Measurements from ENCODE around the gene USP15.
A peak's percentile ranks its signal among the peaks of the same experiment; 100 is the strongest.

USP15 gene

DNA sequence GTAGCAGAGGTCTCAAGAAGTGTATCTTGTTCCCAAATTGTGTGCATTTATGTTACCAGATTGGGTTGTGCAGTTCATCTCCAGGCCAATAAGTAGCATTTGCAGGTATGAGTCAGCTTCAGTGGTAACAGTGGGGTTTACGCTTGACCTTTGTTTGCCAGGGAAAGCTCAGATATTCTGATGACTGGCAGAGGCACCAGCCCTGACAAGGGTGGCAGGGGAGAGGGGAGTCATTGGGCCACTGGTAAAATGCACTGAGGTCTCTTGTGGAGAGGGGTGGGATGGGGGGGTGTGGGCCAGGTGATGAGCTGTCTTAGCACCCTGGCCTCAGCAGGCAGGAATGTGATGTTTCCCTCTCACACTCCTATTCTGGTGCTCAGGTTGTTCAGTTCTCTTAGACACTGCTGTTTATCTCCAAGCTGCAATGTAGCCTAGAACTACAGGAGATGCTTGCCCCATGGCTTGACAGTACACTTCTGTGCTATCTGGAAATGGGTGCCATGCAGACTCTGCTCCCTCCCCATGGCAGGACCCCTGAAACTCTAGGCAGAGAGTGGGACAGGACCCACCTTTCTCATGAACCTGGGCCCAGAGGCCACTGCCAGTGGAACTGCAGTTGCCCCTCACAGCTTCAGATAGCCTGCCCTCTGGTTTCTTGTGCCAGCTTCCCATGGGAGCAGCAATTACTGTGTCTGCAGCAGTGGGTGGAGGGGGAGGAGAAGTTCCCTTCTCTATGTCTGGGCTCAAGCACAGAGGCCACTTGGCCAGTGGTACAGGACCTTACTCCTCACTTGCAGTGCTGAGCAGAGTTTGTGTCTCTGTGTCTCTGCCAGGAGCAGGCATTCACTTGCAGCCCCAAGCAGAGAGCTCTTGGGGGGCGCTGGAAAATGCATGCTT is 31.9 kb downstream of the USP15 start (continued):
- TF ChIP-seq EGR2 (tag by site-specific recombination; IDR thresholded peaks at IDR 0.05; ENCODE audit: low read depth), result 0 out of 2 replicates have a peak, but pooled peaks have one; percentile 34
- TF ChIP-seq, protein P1, sequence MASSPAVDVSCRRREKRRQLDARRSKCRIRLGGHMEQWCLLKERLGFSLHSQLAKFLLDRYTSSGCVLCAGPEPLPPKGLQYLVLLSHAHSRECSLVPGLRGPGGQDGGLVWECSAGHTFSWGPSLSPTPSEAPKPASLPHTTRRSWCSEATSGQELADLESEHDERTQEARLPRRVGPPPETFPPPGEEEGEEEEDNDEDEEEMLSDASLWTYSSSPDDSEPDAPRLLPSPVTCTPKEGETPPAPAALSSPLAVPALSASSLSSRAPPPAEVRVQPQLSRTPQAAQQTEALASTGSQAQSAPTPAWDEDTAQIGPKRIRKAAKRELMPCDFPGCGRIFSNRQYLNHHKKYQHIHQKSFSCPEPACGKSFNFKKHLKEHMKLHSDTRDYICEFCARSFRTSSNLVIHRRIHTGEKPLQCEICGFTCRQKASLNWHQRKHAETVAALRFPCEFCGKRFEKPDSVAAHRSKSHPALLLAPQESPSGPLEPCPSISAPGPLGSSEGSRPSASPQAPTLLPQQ (tag by site-specific recombination; IDR thresholded peaks at IDR 0.05), result no peak

DNA sequence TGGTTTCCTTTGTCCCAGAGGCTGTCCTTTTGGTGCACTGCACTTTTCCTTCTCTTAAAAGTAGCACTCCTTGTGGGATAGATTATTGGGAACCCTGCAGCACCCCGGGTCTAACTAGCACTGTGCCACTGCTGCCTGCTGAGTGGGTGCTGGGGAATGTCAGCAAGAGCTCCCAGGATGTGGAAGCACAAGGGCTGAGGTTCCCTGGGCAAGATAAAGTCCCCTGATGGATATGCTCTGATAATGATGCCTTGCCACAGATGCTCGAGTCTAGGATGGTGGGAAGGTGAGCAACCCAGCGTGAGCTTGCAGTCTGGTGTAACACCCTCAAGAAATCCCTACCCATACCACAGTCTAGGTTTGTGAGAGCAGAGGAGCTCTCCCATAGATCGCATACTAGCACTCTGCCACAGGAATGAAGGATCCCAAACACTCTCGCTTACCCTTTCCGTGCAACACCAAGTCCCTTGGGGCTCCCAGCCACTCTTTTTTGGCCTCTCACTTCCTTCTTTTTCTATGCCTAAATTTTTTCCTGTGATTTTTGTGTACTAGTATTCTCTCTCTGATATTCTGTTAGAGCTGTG is 32.6 kb downstream of the USP15 start:
- Histone ChIP-seq H3K4me1 (ENCODE audit: control insufficient read depth, insufficient read depth, low read length) (peaks cover 7% of the 10 kb centered on the region; the same call in 1 of the 2 replicates), H3K36me3 (ENCODE audit: control insufficient read depth in 2 of 2, insufficient read depth in 1 of 2, low read length in 2 of 2) (peaks cover 0 to 25% of the 10 kb centered on the region in 2 experiments; a peak in 1 of 3 replicates), H3K27ac (ENCODE audit: extremely low read depth, low read depth, low read length) (no peak overlapping the region), H3K4me3 (ENCODE audit: low read depth, low read length) (no peak overlapping the region), H3K9me3 (ENCODE audit: control insufficient read depth, insufficient read depth, low read depth, low read length) (no peaks in the 10 kb centered on the region)
- POLR2A ChIA-PET, result no interaction called here
- TF ChIP-seq, protein P2, sequence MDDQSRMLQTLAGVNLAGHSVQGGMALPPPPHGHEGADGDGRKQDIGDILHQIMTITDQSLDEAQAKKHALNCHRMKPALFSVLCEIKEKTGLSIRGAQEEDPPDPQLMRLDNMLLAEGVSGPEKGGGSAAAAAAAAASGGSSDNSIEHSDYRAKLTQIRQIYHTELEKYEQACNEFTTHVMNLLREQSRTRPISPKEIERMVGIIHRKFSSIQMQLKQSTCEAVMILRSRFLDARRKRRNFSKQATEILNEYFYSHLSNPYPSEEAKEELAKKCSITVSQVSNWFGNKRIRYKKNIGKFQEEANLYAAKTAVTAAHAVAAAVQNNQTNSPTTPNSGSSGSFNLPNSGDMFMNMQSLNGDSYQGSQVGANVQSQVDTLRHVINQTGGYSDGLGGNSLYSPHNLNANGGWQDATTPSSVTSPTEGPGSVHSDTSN (CRISPR knock-in tag; IDR thresholded peaks at IDR 0.05), result no peak
- no peak for TF ChIP-seq ZFHX2 (tag by site-specific recombination; conservative IDR thresholded peaks at IDR 0.05)
- no peak for TF ChIP-seq ZNF132 (tag by site-specific recombination; IDR thresholded peaks at IDR 0.05; ENCODE audit: borderline replicate concordance)
- TF ChIP-seq ZFP69B (tag by site-specific recombination; IDR thresholded peaks at IDR 0.05), result no peak
- no peak for TF ChIP-seq ZNF114 (tag by site-specific recombination; IDR thresholded peaks at IDR 0.05)
- CTCF ChIA-PET, result no interaction called here

DNA sequence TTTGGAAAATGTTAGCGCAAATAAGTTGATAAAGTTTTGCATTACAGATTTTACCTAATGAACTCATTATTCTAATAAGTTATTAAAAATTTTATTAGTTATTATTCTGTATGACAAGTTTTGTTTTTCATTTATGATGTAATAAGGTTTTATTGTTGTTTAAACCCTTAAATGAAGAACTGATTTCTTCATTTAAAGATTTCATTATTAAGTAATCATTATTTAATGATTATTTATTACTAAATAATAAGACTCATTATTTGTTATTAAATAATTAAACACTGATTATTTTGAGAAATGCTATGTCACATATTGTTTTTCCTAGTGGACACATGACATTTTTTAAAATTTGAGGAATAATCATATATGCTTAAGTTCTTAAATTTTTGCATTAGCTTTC is 34.2 kb downstream of the USP15 start:
- TF ChIP-seq, protein P3, sequence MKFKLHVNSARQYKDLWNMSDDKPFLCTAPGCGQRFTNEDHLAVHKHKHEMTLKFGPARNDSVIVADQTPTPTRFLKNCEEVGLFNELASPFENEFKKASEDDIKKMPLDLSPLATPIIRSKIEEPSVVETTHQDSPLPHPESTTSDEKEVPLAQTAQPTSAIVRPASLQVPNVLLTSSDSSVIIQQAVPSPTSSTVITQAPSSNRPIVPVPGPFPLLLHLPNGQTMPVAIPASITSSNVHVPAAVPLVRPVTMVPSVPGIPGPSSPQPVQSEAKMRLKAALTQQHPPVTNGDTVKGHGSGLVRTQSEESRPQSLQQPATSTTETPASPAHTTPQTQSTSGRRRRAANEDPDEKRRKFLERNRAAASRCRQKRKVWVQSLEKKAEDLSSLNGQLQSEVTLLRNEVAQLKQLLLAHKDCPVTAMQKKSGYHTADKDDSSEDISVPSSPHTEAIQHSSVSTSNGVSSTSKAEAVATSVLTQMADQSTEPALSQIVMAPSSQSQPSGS (tag by site-specific recombination; IDR thresholded peaks at IDR 0.05; ENCODE audit: low read depth), result peak; percentile 56; the same call in 1 of the 2 replicates
- TF ChIP-seq ZNF140 (tag by site-specific recombination; IDR thresholded peaks at IDR 0.05), result no peak
- Histone ChIP-seq H3K36me3 (ENCODE audit: control insufficient read depth in 2 of 2, insufficient read depth in 1 of 2, low read length in 2 of 2) (peaks cover 0 to 25% of the 10 kb centered on the region in 2 experiments; a peak in 2 of 3 replicates), H3K9me3 (ENCODE audit: control insufficient read depth, insufficient read depth, low read depth, low read length) (no peaks in the 10 kb centered on the region), H3K4me1 (ENCODE audit: control insufficient read depth, insufficient read depth, low read length) (peaks cover 7% of the 10 kb centered on the region; the same call in 1 of the 2 replicates), H3K4me3 (ENCODE audit: low read depth, low read length) (no peak overlapping the region), H3K27ac (ENCODE audit: extremely low read depth, low read depth, low read length) (no peak overlapping the region)
- ChIA-PET POLR2A (no interaction called here), CTCF (no interaction called here)

DNA sequence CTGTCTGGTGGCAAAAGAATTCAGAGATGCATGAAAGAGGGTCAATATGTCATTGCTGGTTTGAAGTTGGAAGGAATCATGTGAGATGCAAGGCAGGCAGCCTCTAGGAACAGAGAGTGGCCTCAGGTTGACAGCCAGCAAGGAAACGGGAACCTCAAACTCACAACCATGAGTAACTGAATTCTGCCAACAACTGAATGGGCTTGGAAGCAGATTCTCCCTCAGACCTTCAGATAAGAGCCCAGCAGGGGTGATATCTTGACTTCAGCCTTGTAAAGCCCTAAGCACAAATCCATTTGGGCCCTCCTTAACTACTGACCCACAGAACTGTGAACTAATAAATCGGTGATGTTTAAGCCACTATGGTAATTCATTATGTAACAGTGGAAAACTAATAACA is 35.8 kb downstream of the USP15 start:
- H3K36me3 ChIP-seq (ENCODE audit: control insufficient read depth in 2 of 2, insufficient read depth in 1 of 2, low read length in 2 of 2), result peaks cover 0 to 25% of the 10 kb centered on the region in 2 experiments; a peak in 2 of 3 replicates
- CTCF ChIA-PET, result no interaction called here
- POLR2A ChIA-PET, result no interaction called here
- TF ChIP-seq ZNF473 (tag by site-specific recombination; IDR thresholded peaks at IDR 0.05), result no peak
- no peak for TF ChIP-seq ZNF341 (tag by site-specific recombination; IDR thresholded peaks at IDR 0.05; ENCODE audit: low read depth)
- no peak for TF ChIP-seq KLF1 (tag by site-specific recombination; IDR thresholded peaks at IDR 0.05)
- no peak for TF ChIP-seq TRIM28 (IDR thresholded peaks at IDR 0.05; ENCODE audit: borderline replicate concordance, low read length)
- TF ChIP-seq ZNF677 (tag by site-specific recombination; IDR thresholded peaks at IDR 0.05), result no peak
- TF ChIP-seq ZNF658 (tag by site-specific recombination; IDR thresholded peaks at IDR 0.05), result no peak
- no peak for TF ChIP-seq ZBTB1 (tag by site-specific recombination; IDR thresholded peaks at IDR 0.05)
- TF ChIP-seq ZNF701 (tag by site-specific recombination; IDR thresholded peaks at IDR 0.05), result no peak
- TF ChIP-seq, protein P4, sequence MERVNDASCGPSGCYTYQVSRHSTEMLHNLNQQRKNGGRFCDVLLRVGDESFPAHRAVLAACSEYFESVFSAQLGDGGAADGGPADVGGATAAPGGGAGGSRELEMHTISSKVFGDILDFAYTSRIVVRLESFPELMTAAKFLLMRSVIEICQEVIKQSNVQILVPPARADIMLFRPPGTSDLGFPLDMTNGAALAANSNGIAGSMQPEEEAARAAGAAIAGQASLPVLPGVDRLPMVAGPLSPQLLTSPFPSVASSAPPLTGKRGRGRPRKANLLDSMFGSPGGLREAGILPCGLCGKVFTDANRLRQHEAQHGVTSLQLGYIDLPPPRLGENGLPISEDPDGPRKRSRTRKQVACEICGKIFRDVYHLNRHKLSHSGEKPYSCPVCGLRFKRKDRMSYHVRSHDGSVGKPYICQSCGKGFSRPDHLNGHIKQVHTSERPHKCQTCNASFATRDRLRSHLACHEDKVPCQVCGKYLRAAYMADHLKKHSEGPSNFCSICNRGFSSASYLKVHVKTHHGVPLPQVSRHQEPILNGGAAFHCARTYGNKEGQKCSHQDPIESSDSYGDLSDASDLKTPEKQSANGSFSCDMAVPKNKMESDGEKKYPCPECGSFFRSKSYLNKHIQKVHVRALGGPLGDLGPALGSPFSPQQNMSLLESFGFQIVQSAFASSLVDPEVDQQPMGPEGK (tag by site-specific recombination; IDR thresholded peaks at IDR 0.05), result no peak
- TF ChIP-seq ZNF776 (tag by site-specific recombination; IDR thresholded peaks at IDR 0.05; ENCODE audit: borderline replicate concordance), result no peak
- no peak for TF ChIP-seq SCRT1 (tag by site-specific recombination; IDR thresholded peaks at IDR 0.05; ENCODE audit: borderline replicate concordance)
- TF ChIP-seq, protein P5, sequence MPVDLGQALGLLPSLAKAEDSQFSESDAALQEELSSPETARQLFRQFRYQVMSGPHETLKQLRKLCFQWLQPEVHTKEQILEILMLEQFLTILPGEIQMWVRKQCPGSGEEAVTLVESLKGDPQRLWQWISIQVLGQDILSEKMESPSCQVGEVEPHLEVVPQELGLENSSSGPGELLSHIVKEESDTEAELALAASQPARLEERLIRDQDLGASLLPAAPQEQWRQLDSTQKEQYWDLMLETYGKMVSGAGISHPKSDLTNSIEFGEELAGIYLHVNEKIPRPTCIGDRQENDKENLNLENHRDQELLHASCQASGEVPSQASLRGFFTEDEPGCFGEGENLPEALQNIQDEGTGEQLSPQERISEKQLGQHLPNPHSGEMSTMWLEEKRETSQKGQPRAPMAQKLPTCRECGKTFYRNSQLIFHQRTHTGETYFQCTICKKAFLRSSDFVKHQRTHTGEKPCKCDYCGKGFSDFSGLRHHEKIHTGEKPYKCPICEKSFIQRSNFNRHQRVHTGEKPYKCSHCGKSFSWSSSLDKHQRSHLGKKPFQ (tag by site-specific recombination; IDR thresholded peaks at IDR 0.05), result no peak

More for the DNA sequence above, 35.8 kb downstream of the USP15 start:
- Histone ChIP-seq H3K4me1 (ENCODE audit: control insufficient read depth, insufficient read depth, low read length) (peaks cover 7% of the 10 kb centered on the region; the same call in 1 of the 2 replicates), H3K27ac (ENCODE audit: extremely low read depth, low read depth, low read length) (no peak overlapping the region), H3K9me3 (ENCODE audit: control insufficient read depth, insufficient read depth, low read depth, low read length) (no peaks in the 10 kb centered on the region), H3K4me3 (ENCODE audit: low read depth, low read length) (no peak overlapping the region)
